OCI-LY7 (cell line): Measurements from ENCODE around the gene CLMN. TPM values are rescaled to one million over a fixed set of nuclear protein-coding genes. Genes with fewer than 3 reads are reported as not detected.

Source experiments
- BruUV-seq: library from RNA; stranded (reverse); fragments of 400-500 nt; replicated peaks from 2 replicates; lab custom pipeline; 2021; lab: Mats Ljungman, UMichigan
- CTCF ChIA-PET: fragments of 300-600 bp; sonication (Branson Sonifier 250); formaldehyde crosslinking; loops from one replicate; lab custom pipeline; 2022; ENCODE audit warnings: antibody characterized with exemption; ENCODE audit not compliant: unreplicated experiment; lab: Charles Lee
- POLR2A ChIA-PET: fragments of 300-600 bp; sonication (Branson Sonifier 250); formaldehyde crosslinking; loops from one replicate; lab custom pipeline; 2022; ENCODE audit warnings: antibody characterized with exemption; lab: Charles Lee
- DNase-seq: peaks from one replicate; pipeline ENCODE4 v3.0.0-alpha.2; 2015; ENCODE audit warnings: low spot score
- H2AFZ ChIP-seq: fragments of 200-600 bp; sonication (generic), shearing (Covaris generic); 2 replicates; pipeline ENCODE4 v1.6.1; 2014; ENCODE audit warnings: mild to moderate bottlenecking, antibody characterized with exemption, low read length, moderate library complexity
- H3K27ac ChIP-seq: fragments of 200-600 bp; sonication (generic); 2 replicates; pipeline ENCODE4 v1.5.1; 2014; ENCODE audit warnings: mixed run types, low read depth, mild to moderate bottlenecking, moderate library complexity, low read length, inconsistent platforms; ENCODE audit not compliant: poor library complexity, severe bottlenecking
- H3K36me3 ChIP-seq: fragments of 200-600 bp; sonication (generic); 2 replicates; pipeline ENCODE4 v1.6.1; 2014; ENCODE audit warnings: mild to moderate bottlenecking, antibody characterized with exemption, low read length, moderate library complexity, mixed read lengths; ENCODE audit not compliant: insufficient read depth
- H3K4me1 ChIP-seq: fragments of 200-600 bp; sonication (generic); 2 replicates; pipeline ENCODE4 v1.5.1; 2014; ENCODE audit warnings: mild to moderate bottlenecking, low read length; ENCODE audit not compliant: insufficient read depth, poor library complexity, severe bottlenecking
- H3K4me2 ChIP-seq: fragments of 200-600 bp; sonication (generic); 2 replicates; pipeline ENCODE4 v1.6.1; 2014; ENCODE audit warnings: mild to moderate bottlenecking, low read length
- H3K4me3 ChIP-seq: fragments of 200-600 bp; sonication (generic); 2 replicates; pipeline ENCODE4 v1.5.1; 2014; ENCODE audit warnings: mild to moderate bottlenecking, low read depth, low read length; ENCODE audit not compliant: poor library complexity, severe bottlenecking
- H3K79me2 ChIP-seq: fragments of 200-600 bp; sonication (generic); 2 replicates; pipeline ENCODE4 v1.6.1; 2016; ENCODE audit warnings: low read depth, mild to moderate bottlenecking, low read length, moderate library complexity, mixed read lengths; ENCODE audit not compliant: insufficient read depth
- H3K9me2 ChIP-seq: fragments of 200-600 bp; sonication (generic); 2 replicates; pipeline ENCODE4 v1.6.1; 2016; ENCODE audit warnings: mild to moderate bottlenecking, low read length, mixed read lengths; ENCODE audit not compliant: insufficient read depth
- H3K9me3 ChIP-seq: fragments of 200-600 bp; sonication (generic); 2 replicates; pipeline ENCODE4 v1.6.1; 2014; ENCODE audit warnings: mild to moderate bottlenecking, mixed run types, low read length, mixed read lengths
- H4K20me1 ChIP-seq: fragments of 200-600 bp; sonication (generic); 2 replicates; pipeline ENCODE4 v1.6.1; 2014; ENCODE audit warnings: mild to moderate bottlenecking, antibody characterized with exemption, low read length, moderate library complexity, mixed read lengths; ENCODE audit not compliant: insufficient read depth
- EZH2phosphoT487 ChIP-seq: fragments of 200-600 bp; sonication (generic); IDR thresholded peaks from 2 replicates; pipeline ENCODE4 v1.6.1; 2018; ENCODE audit warnings: low read depth, borderline replicate concordance, mild to moderate bottlenecking, mixed run types, antibody characterized with exemption, low read length, moderate library complexity, mixed read lengths
- intact Hi-C: fragments of 100-400 bp; cut with micrococcal nuclease; formaldehyde crosslinking; loops from one replicate; pipeline ENCODE4 v1.10.0; 2022; ENCODE audit not compliant: unreplicated experiment
- total RNA-seq, 2 experiments: library from RNA; depleted of rRNA in 1 of 2; stranded (reverse); fragments of >200 nt in 1 of 2; shearing (Covaris generic) in 1 of 2; gene quantifications; 2 replicates each; pipeline ENCODE4 v1.2.3, GENCODE V29; 2014 to 2022
- TF ChIP-seq, protein P1 (sequence below): fragments of 200-600 bp; sonication (generic); conservative IDR thresholded peaks from 2 replicates; pipeline ENCODE4 v1.5.1; 2014; ENCODE audit warnings: mild to moderate bottlenecking, antibody characterized with exemption, low read length, moderate library complexity, mixed read lengths

CLMN gene
- total RNA-seq, 2 experiments from 2014 or later: 6.8 to 12.0 TPM

DNA sequence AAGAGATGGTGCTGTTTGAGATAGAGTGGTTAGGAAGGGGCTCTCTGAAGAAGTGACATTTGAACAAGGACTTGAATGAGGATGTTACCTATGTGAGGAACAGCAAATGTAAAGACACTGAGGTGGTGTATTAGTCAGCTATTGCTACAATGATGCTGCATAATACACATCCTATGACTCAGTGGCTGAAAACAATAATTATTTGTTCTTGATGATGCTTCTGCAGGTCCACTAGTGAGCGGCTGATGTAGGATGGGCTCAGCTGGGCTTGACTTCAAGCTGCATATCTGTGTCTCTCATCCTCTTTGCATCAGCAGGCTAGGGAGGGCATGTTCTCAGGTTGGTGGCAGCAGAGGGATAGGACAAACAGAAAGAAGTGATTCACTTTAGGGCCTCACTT, 21.4 kb upstream of the CLMN start:
- POLR2A ChIA-PET: interaction anchor here (1.1 kb wide), 1 partner anchor 11 kb away, joined by 3 read pairs; no protein-coding TSS in a partner anchor
- Histone ChIP-seq H3K79me2 (no peaks in the 10 kb centered on the region), H3K4me1 (no peaks in the 10 kb centered on the region), H2AFZ (no peak overlapping the region), H3K4me3 (no peak overlapping the region), H3K9me3 (0 out of 2 replicates have a peak, but pooled peaks cover 3% of the 10 kb centered on the region), H3K36me3 (no peaks in the 10 kb centered on the region), H3K9me2 (no peaks in the 10 kb centered on the region), H4K20me1 (no peaks in the 10 kb centered on the region), H3K27ac (no peak overlapping the region), H3K4me2 (no peak overlapping the region)
- TF ChIP-seq, protein P1, sequence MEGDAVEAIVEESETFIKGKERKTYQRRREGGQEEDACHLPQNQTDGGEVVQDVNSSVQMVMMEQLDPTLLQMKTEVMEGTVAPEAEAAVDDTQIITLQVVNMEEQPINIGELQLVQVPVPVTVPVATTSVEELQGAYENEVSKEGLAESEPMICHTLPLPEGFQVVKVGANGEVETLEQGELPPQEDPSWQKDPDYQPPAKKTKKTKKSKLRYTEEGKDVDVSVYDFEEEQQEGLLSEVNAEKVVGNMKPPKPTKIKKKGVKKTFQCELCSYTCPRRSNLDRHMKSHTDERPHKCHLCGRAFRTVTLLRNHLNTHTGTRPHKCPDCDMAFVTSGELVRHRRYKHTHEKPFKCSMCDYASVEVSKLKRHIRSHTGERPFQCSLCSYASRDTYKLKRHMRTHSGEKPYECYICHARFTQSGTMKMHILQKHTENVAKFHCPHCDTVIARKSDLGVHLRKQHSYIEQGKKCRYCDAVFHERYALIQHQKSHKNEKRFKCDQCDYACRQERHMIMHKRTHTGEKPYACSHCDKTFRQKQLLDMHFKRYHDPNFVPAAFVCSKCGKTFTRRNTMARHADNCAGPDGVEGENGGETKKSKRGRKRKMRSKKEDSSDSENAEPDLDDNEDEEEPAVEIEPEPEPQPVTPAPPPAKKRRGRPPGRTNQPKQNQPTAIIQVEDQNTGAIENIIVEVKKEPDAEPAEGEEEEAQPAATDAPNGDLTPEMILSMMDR: no peak
- no peak for TF ChIP-seq EZH2phosphoT487
- no peak for DNase-seq
- BruUV-seq: no TSS peak
- CTCF ChIA-PET: no interaction called here
- intact Hi-C loops: no loop called here

DNA sequence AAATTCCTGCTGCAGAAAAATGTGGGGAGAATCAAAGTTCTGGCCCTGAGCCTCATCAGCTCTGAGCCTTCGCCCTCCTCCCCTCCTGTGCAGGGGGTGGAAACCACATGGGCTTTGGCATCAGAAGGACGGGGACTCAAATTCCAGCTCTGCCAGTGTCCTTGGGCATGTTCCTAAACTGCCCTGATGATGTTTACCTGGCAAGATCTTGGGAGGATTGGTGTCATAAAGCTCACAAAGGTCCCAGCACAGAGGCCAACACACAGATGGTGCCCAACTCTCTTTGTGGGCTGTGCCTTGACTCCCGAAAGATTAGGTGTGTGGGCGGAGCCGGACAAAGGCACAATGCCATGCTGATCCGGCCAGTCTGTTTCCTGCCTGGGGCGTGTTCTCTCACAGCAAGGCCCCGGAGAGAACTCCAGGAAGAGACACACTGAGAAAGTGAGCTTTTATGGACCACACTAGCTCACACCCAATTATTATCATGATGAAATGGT, 20.5 kb upstream of the CLMN start:
- H3K36me3 ChIP-seq: no peaks in the 10 kb centered on the region
- 0 out of 2 replicates have a peak, but pooled peaks cover 3% of the 10 kb centered on the region for H3K9me3 ChIP-seq
- intact Hi-C loops: no loop called here
- CTCF ChIA-PET: no interaction called here
- no peak overlapping the region for H3K27ac ChIP-seq
- H2AFZ ChIP-seq: no peak overlapping the region
- DNase-seq: no peak
- H3K9me2 ChIP-seq: no peaks in the 10 kb centered on the region
- H3K4me3 ChIP-seq: no peak overlapping the region
- POLR2A ChIA-PET: interaction anchor here (1.1 kb wide), 1 partner anchor 11 kb away, joined by 3 read pairs; no protein-coding TSS in a partner anchor
- no TSS peak for BruUV-seq
- no peaks in the 10 kb centered on the region for H4K20me1 ChIP-seq
- H3K4me1 ChIP-seq: no peaks in the 10 kb centered on the region
- TF ChIP-seq, protein P1: no peak
- no peak for TF ChIP-seq EZH2phosphoT487
- H3K79me2 ChIP-seq: no peaks in the 10 kb centered on the region
- H3K4me2 ChIP-seq: no peak overlapping the region

DNA sequence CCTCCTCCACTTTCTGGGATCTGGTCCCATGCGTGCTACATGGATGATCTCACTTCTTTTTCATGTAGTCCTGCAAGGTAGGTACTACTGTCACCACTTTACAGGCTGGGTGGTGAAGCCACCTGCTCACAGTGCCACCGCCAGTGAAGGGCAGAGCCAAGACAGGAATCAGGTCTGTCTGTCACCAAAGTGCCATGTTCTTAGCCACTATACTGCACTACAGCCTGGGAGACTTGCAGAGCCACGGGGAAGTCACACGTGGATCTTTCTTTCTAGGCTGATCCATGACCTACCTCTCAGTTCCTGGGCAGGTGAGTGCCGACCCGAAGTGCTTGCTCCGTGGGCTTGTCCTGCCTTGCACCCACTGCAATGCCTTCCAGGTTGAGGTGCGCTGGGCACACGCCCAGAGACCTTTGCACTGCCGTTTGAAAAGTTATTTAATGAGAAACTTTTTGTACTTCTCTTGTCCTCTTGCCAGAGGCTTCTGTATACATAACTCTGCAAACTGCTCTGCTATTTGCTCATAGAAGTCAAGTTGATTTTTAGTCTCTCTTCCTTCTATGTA, 19.7 kb upstream of the CLMN start:
- H3K4me1 ChIP-seq: no peaks in the 10 kb centered on the region
- no peak overlapping the region for H2AFZ ChIP-seq
- no peaks in the 10 kb centered on the region for H3K36me3 ChIP-seq
- H3K4me3 ChIP-seq: no peak overlapping the region
- no peak overlapping the region for H3K27ac ChIP-seq
- H3K79me2 ChIP-seq: no peaks in the 10 kb centered on the region
- DNase-seq: no peak
- POLR2A ChIA-PET: no interaction called here
- H3K9me3 ChIP-seq: 0 out of 2 replicates have a peak, but pooled peaks cover 3% of the 10 kb centered on the region
- H3K9me2 ChIP-seq: no peaks in the 10 kb centered on the region
- TF ChIP-seq, protein P1: no peak
- TF ChIP-seq EZH2phosphoT487: no peak
- intact Hi-C loops: no loop called here
- no TSS peak for BruUV-seq
- CTCF ChIA-PET: no interaction called here
- H4K20me1 ChIP-seq: no peaks in the 10 kb centered on the region
- no peak overlapping the region for H3K4me2 ChIP-seq
